Endothelial cell (in vitro differentiated cells): ENCODE results near the gene GUCY2D. TPM values are rescaled to one million over a fixed set of nuclear protein-coding genes. Genes with fewer than 3 reads are reported as not detected.

ENCODE experiments used
- DNase-seq: peaks from one replicate; pipeline ENCODE4 v3.0.0; 2021; ENCODE audit warnings: low spot score
- H3K27ac Mint-ChIP-seq: one replicate; pipeline ENCODE4 v1.8.0; 2021; ENCODE audit warnings: mixed read lengths, inconsistent platforms; ENCODE audit not compliant: unreplicated experiment
- H3K27me3 Mint-ChIP-seq: one replicate; pipeline ENCODE4 v1.8.0; 2021; ENCODE audit warnings: mild to moderate bottlenecking, moderate library complexity, mixed read lengths, inconsistent platforms; ENCODE audit not compliant: unreplicated experiment
- H3K36me3 Mint-ChIP-seq: one replicate; pipeline ENCODE4 v1.8.0; 2021; ENCODE audit warnings: mild to moderate bottlenecking, low read depth, mixed read lengths, inconsistent platforms; ENCODE audit not compliant: unreplicated experiment
- H3K4me1 Mint-ChIP-seq: one replicate; pipeline ENCODE4 v1.8.0; 2021; ENCODE audit warnings: mild to moderate bottlenecking, mixed read lengths, inconsistent platforms; ENCODE audit not compliant: unreplicated experiment
- H3K4me3 Mint-ChIP-seq: one replicate; pipeline ENCODE4 v1.8.0; 2021; ENCODE audit warnings: mild to moderate bottlenecking, mixed read lengths, inconsistent platforms; ENCODE audit not compliant: unreplicated experiment
- H3K9me3 Mint-ChIP-seq: one replicate; pipeline ENCODE4 v1.8.0; 2021; ENCODE audit warnings: mixed read lengths, inconsistent platforms; ENCODE audit not compliant: unreplicated experiment
- total RNA-seq: library from RNA; stranded (reverse); fragmentation: NEBNext Ultra II Directional; extraction: Animal tissue kit (Norgen Biotek cat#: 25700); gene quantifications from one replicate; pipeline ENCODE4 v1.2.1, GENCODE V29; 2021; ENCODE audit not compliant: unreplicated experiment
- TF ChIP-seq, protein P1 (sequence below): fragments of 200-600 bp; sonication (generic); IDR thresholded peaks from one replicate; pipeline ENCODE4 v1.5.0; 2021; ENCODE audit warnings: antibody characterized with exemption; ENCODE audit not compliant: unreplicated experiment

The GUCY2D gene
- total RNA-seq, 1 donor from 2014 or later: not detected

DNA sequence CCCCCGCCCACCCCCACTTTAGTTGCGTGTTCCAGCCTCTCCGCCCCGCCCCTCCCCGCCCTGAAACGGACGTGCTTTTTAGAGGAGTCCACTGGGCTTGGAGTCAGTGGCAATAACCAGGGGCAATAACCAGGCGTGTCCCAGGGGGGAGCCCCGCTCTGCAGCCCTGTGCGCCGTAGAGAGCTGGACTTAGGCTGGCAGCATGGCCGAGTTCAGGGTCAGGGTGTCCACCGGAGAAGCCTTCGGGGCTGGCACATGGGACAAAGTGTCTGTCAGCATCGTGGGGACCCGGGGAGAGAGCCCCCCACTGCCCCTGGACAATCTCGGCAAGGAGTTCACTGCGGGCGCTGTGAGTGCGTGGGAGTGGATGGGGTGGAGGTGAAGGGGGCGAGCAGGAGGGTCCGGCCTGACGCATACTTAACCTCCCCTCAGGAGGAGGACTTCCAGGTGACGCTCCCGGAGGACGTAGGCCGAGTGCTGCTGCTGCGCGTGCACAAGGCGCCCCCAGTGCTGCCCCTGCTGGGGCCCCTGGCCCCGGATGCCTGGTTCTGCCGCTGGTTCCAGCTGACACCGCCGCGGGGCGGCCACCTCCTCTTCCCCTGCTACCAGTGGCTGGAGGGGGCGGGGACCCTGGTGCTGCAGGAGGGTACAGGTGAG lies 36.7 kb downstream of the GUCY2D start, which contains the start of gene ALOX15B:
Gene ALOX15B (plus strand): TSS at position 106 of the 657 bp plus-strand sequence. CDS start 97 bp downstream, at position 203.
- H3K27ac Mint-ChIP-seq: no peak within 1 kb of the TSS
- TF ChIP-seq, protein P1, sequence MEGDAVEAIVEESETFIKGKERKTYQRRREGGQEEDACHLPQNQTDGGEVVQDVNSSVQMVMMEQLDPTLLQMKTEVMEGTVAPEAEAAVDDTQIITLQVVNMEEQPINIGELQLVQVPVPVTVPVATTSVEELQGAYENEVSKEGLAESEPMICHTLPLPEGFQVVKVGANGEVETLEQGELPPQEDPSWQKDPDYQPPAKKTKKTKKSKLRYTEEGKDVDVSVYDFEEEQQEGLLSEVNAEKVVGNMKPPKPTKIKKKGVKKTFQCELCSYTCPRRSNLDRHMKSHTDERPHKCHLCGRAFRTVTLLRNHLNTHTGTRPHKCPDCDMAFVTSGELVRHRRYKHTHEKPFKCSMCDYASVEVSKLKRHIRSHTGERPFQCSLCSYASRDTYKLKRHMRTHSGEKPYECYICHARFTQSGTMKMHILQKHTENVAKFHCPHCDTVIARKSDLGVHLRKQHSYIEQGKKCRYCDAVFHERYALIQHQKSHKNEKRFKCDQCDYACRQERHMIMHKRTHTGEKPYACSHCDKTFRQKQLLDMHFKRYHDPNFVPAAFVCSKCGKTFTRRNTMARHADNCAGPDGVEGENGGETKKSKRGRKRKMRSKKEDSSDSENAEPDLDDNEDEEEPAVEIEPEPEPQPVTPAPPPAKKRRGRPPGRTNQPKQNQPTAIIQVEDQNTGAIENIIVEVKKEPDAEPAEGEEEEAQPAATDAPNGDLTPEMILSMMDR: no peak
- no peak for DNase-seq
- no peak within 1 kb of the TSS for H3K4me3 Mint-ChIP-seq
- H3K27me3 Mint-ChIP-seq: peaks cover 10% of the 10 kb centered on the region
- peaks cover 4% of the 10 kb centered on the region for H3K4me1 Mint-ChIP-seq
- peaks cover 4% of the 10 kb centered on the region for H3K36me3 Mint-ChIP-seq
- H3K9me3 Mint-ChIP-seq: no peaks in the 10 kb centered on the region

GRCh38 chr17:8039611-8040168 lies 37.3 kb downstream of the GUCY2D start:
- TF ChIP-seq, protein P1: no peak
- H3K36me3 Mint-ChIP-seq: peaks cover 4% of the 10 kb centered on the region
- DNase-seq: no peak
- H3K9me3 Mint-ChIP-seq: no peaks in the 10 kb centered on the region
- H3K27ac Mint-ChIP-seq: no peak overlapping the region
- peaks cover 4% of the 10 kb centered on the region for H3K4me1 Mint-ChIP-seq
- H3K27me3 Mint-ChIP-seq: peaks cover 10% of the 10 kb centered on the region
- H3K4me3 Mint-ChIP-seq: no peak overlapping the region

GRCh38 chr17:8041249-8041928 lies 39.0 kb downstream of the GUCY2D start:
- DNase-seq: no peak
- peaks cover 4% of the 10 kb centered on the region for H3K4me1 Mint-ChIP-seq
- H3K27me3 Mint-ChIP-seq: peaks cover 13% of the 10 kb centered on the region
- H3K4me3 Mint-ChIP-seq: no peak overlapping the region
- no peak overlapping the region for H3K27ac Mint-ChIP-seq
- TF ChIP-seq, protein P1: peak; percentile 56
- no peaks in the 10 kb centered on the region for H3K9me3 Mint-ChIP-seq
- H3K36me3 Mint-ChIP-seq: peaks cover 4% of the 10 kb centered on the region

- H3K36me3 Mint-ChIP-seq: peaks cover 4% of the 10 kb centered on the region
- peaks cover 4% of the 10 kb centered on the region for H3K4me1 Mint-ChIP-seq
- H3K4me3 Mint-ChIP-seq: no peak overlapping the region
- H3K9me3 Mint-ChIP-seq: no peaks in the 10 kb centered on the region
- DNase-seq: no peak
- TF ChIP-seq, protein P1: no peak
- peaks cover 13% of the 10 kb centered on the region for H3K27me3 Mint-ChIP-seq
- H3K27ac Mint-ChIP-seq: no peak overlapping the region
Observed at GRCh38 chr17:8041979-8042378, 39.6 kb downstream of the GUCY2D start.
